Measurements from ENCODE around the gene C1QTNF8.

The C1QTNF8 gene

GRCh38 chr16:1073566-1074378 is 22.3 kb downstream of the C1QTNF8 start:
- DNase-seq, result no peak

GRCh38 chr16:1073262-1073558 is 22.8 kb downstream of the C1QTNF8 start:
- DNase-seq, result no peak

- DNase-seq, result no peak
Observed at GRCh38 chr16:1072526-1073261, 23.4 kb downstream of the C1QTNF8 start, which contains the start of gene SSTR5. SSTR5 (plus strand) TSS chr16:1072747; CDS start chr16:1078869, 6,122 bp downstream.

- no peak for DNase-seq
Observed at GRCh38 chr16:1071561-1072225, 24.4 kb downstream of the C1QTNF8 start.

GRCh38 chr16:1070864-1071408 is 25.1 kb downstream of the C1QTNF8 start:
- no peak for DNase-seq

GRCh38 chr16:1070084-1070863 is 25.8 kb downstream of the C1QTNF8 start:
- DNase-seq, result no peak

GRCh38 chr16:1069154-1069553 is 26.9 kb downstream of the C1QTNF8 start:
- DNase-seq, result no peak

- DNase-seq, result no peak
Observed at GRCh38 chr16:1068451-1068850, 27.6 kb downstream of the C1QTNF8 start.

- no peak for DNase-seq
Observed at GRCh38 chr16:1067629-1068028, 28.4 kb downstream of the C1QTNF8 start.

GRCh38 chr16:1066584-1067172 is 29.4 kb downstream of the C1QTNF8 start:
- DNase-seq, result no peak

GRCh38 chr16:1065469-1066128 is 30.4 kb downstream of the C1QTNF8 start:
- DNase-seq, result no peak

GRCh38 chr16:1063728-1064127 is 32.3 kb downstream of the C1QTNF8 start:
- DNase-seq, result no peak

- no peak for DNase-seq
Observed at GRCh38 chr16:1062895-1063294, 33.1 kb downstream of the C1QTNF8 start.

- DNase-seq, result no peak
Observed at GRCh38 chr16:1061769-1062505, 34.1 kb downstream of the C1QTNF8 start.

- no peak for DNase-seq
Observed at GRCh38 chr16:1060416-1061340, 35.4 kb downstream of the C1QTNF8 start.

- no peak for DNase-seq
Observed at GRCh38 chr16:1059310-1059709, 36.7 kb downstream of the C1QTNF8 start.

GRCh38 chr16:1058216-1058615 is 37.8 kb downstream of the C1QTNF8 start:
- no peak for DNase-seq

- DNase-seq, result no peak
Observed at GRCh38 chr16:1057252-1057932, 38.7 kb downstream of the C1QTNF8 start.

- DNase-seq, result no peak
Observed at GRCh38 chr16:1056196-1056595, 39.8 kb downstream of the C1QTNF8 start.

Data from NCI-H1930 (cell line).